K562 (cell line): ENCODE data around the gene SUFU. TPM values are rescaled to one million over a fixed set of nuclear protein-coding genes. Genes with fewer than 3 reads are reported as not detected.
A peak's percentile ranks its signal among the peaks of the same experiment; 100 is the strongest.

Experiments
- ATAC-seq: fragments of 200-7000 bp; cut with Tn5 transposase; 3 replicates; pipeline ENCODE4 v1.9.1; 2020; ENCODE audit warnings: moderate library complexity
- BruUV-seq: library from RNA; stranded (reverse); fragments of 400-500 nt; replicated peaks from 2 replicates; lab custom pipeline; 2021; lab: Mats Ljungman, UMichigan
- CTCF ChIA-PET: fragments of 300-600 bp; formaldehyde crosslinking; extraction: SDS; loops from one replicate; lab custom pipeline; 2021; ENCODE audit warnings: low intra/inter-chr PET ratio; lab: Yijun Ruan, JAX
- POLR2A ChIA-PET: fragments of 300-600, 350-650 bp; sonication (Branson Sonifier 250); formaldehyde crosslinking; extraction: SDS; loops from one replicate; lab custom pipeline; 2021; ENCODE audit warnings: antibody characterized with exemption, inconsistent platforms; lab: Yijun Ruan, JAX
- DNase-seq, 4 experiments: peaks; one replicate each; pipeline versions ENCODE4 v3.0.0 to v3.0.0-alpha.2; 2011 to 2018; ENCODE audit warnings: low spot score in 3 of 4, mixed read lengths in 3 of 4; ENCODE audit errors: extremely low read depth in 1 of 4
- FAIRE-seq: peaks from 2 replicates; lab custom pipeline; 2011; peaks lifted over from hg19 to GRCh38; lab: Jason Lieb, UNC
- H2AFZ ChIP-seq: 2 replicates; pipeline ENCODE4 v1.6.0; 2011; ENCODE audit warnings: low read depth, low read length, control low read depth, inconsistent platforms
- H3K27ac ChIP-seq: fragments of 200-600 bp; 3 replicates; pipeline ENCODE4 v1.8.0; 2011; ENCODE audit warnings: low read depth, mild to moderate bottlenecking, control low read depth, inconsistent platforms, low read length, moderate library complexity, mixed read lengths; ENCODE audit errors: extremely low read depth
- H3K27me3 ChIP-seq, 2 experiments: fragments of 300-600 bp in 1 of 2; 2 replicates in 1 of 2; 3 replicates in 1 of 2; pipeline versions ENCODE4 v1.6.0 to v1.8.0; 2011; ENCODE audit warnings: inconsistent platforms in 2 of 2, low read length in 2 of 2, mild to moderate bottlenecking in 1 of 2, mixed read lengths in 1 of 2, moderate library complexity in 1 of 2; ENCODE audit not compliant: control insufficient read depth in 2 of 2, insufficient read depth in 2 of 2
- H3K36me3 ChIP-seq: fragments of 300-600 bp; 3 replicates; pipeline ENCODE4 v1.8.0; 2011; ENCODE audit warnings: mild to moderate bottlenecking, low read length, inconsistent platforms; ENCODE audit not compliant: control insufficient read depth, insufficient read depth
- H3K4me1 ChIP-seq, 2 experiments: fragments of 200-600 bp in 1 of 2; replicated peaks in 1 of 2; 2 replicates in 1 of 2; 3 replicates in 1 of 2; pipeline versions ENCODE4 v1.5.1 to v1.8.0; 2011; ENCODE audit warnings: inconsistent platforms in 2 of 2, low read length in 2 of 2, mild to moderate bottlenecking in 1 of 2, mixed read lengths in 1 of 2, moderate library complexity in 1 of 2; ENCODE audit not compliant: control insufficient read depth in 2 of 2, insufficient read depth in 2 of 2
- H3K4me2 ChIP-seq: 2 replicates; pipeline ENCODE4 v1.6.1; 2011; ENCODE audit warnings: low read length, control low read depth, inconsistent platforms, mixed read lengths; ENCODE audit not compliant: insufficient read depth
- H3K4me3 ChIP-seq: fragments of 200-600 bp; sonication (generic), shearing (Covaris generic); 2 replicates; pipeline ENCODE4 v1.5.1; 2016; ENCODE audit warnings: control low read depth, inconsistent platforms
- H3K79me2 ChIP-seq: fragments of 200-600 bp; 3 replicates; pipeline ENCODE4 v1.8.0; 2011; ENCODE audit warnings: low read length, inconsistent platforms; ENCODE audit not compliant: control insufficient read depth, insufficient read depth
- H3K9ac ChIP-seq, 2 experiments: 2 replicates each; pipeline versions ENCODE4 v1.6.0 to v1.6.1; 2011; ENCODE audit warnings: low read depth in 2 of 2, low read length in 2 of 2, control low read depth in 1 of 2, inconsistent platforms in 1 of 2, mild to moderate bottlenecking in 1 of 2, mixed read lengths in 1 of 2; ENCODE audit not compliant: insufficient read depth in 1 of 2
- H3K9me1 ChIP-seq: one replicate; pipeline ENCODE4 v1.6.0; 2011; ENCODE audit warnings: inconsistent platforms, mild to moderate bottlenecking, low read length, moderate library complexity; ENCODE audit not compliant: control insufficient read depth, insufficient read depth
- H3K9me3 ChIP-seq: replicated peaks from 2 replicates; pipeline ENCODE4 v1.5.1; 2011; ENCODE audit warnings: low read depth, low read length, inconsistent platforms; ENCODE audit not compliant: control insufficient read depth, insufficient read depth
- H4K20me1 ChIP-seq: replicated peaks from 2 replicates; pipeline ENCODE4 v1.6.1; 2011; ENCODE audit warnings: low read length, inconsistent platforms, mixed read lengths; ENCODE audit not compliant: control insufficient read depth, insufficient read depth
- CREM ChIP-seq: IDR thresholded peaks from 2 replicates; pipeline ENCODE4 v1.6.1; 2014; ENCODE audit warnings: antibody characterized with exemption, low read depth
- GABPA ChIP-seq: fragments of 200-800 bp; sonication (Bioruptor generic); conservative IDR thresholded peaks from 2 replicates; pipeline ENCODE4 v1.6.1; 2016; ENCODE audit warnings: low read depth, missing genetic modification characterization, missing compliant biosample characterization
- KDM1A ChIP-seq, 2 experiments: fragments of 450-650 bp; IDR thresholded peaks; 2 replicates each; pipeline ENCODE4 v1.6.1; 2016; ENCODE audit warnings: mild to moderate bottlenecking in 2 of 2
- MAFF ChIP-seq: IDR thresholded peaks from 2 replicates; pipeline ENCODE4 v1.6.1; 2012; ENCODE audit warnings: low read length, improper control_type of control experiment
- RCOR1 ChIP-seq, 2 experiments: IDR thresholded peaks; 2 replicates each; pipeline ENCODE4 v1.6.1; 2012; ENCODE audit warnings: low read depth in 2 of 2, low read length in 2 of 2, borderline replicate concordance in 1 of 2, improper control_type of control experiment in 1 of 2
- ZNF384 ChIP-seq: IDR thresholded peaks from 2 replicates; pipeline ENCODE4 v1.6.1; 2012; ENCODE audit warnings: low read depth, low read length, improper control_type of control experiment
- ZNF431 ChIP-seq: sonication (generic); formaldehyde crosslinking; IDR thresholded peaks from 2 replicates; pipeline ENCODE4 v1.8.0; 2022; ENCODE audit warnings: mild to moderate bottlenecking, missing genetic modification reagents
- ZNF561 ChIP-seq: fragments of 450-650 bp; formaldehyde crosslinking; conservative IDR thresholded peaks from 2 replicates; pipeline ENCODE4 v1.4.0; 2020; ENCODE audit warnings: mild to moderate bottlenecking, moderate library complexity
- WGBS: fragments of 100-300 bp; shearing (Covaris generic); methylation state at CpG from one replicate; pipeline ENCODE4 v1.1.6; 2016; ENCODE audit warnings: low coverage, mixed read lengths; ENCODE audit not compliant: insufficient coverage; ENCODE audit errors: missing lambda C conversion rate; 5-methylcytosine and 5-hydroxymethylcytosine counted together
- in situ Hi-C: fragments of 300-500 bp; cut with MboI; formaldehyde crosslinking; loops from 4 replicates; pipeline ENCODE4 v1.15.0; 2018; ENCODE audit warnings: inconsistent platforms, mixed read lengths
- intact Hi-C: fragments of 100-400 bp; cut with micrococcal nuclease; formaldehyde crosslinking; loops from 2 replicates; pipeline ENCODE4 v1.14.2; 2022
- polyA plus RNA-seq, 8 experiments: library from polyadenylated mRNA; depleted of rRNA in 4 of 8; stranded (reverse) in 5 of 8; unstranded in 3 of 8; fragments of >200 nt; fragmentation: Nextera tagmentation in 2 of 8; fragmentation: Illumina TruSeq in 1 of 8; extraction: Ambion mirVana in 2 of 8; extraction: Trizol in 1 of 8; gene quantifications; 2 replicates each; pipeline versions ENCODE4 v1.2.1 to v1.2.3, GENCODE V29; 2011 to 2014; ENCODE audit warnings: inconsistent platforms in 1 of 8, missing spikeins in 1 of 8
- total RNA-seq, 7 experiments: library from RNA; depleted of rRNA in 6 of 7; stranded (reverse); fragments of >200 nt in 6 of 7; fragmentation: Illumina TruSeq in 2 of 7; extraction: Trizol in 2 of 7; gene quantifications; 2 replicates each; pipeline versions ENCODE4 v1.2.1 to v1.2.3, GENCODE V29; 2011 to 2021; ENCODE audit warnings: low replicate concordance in 1 of 7

The SUFU gene
- total and polyA plus RNA-seq, 9 of the 15 experiments (the other 6 are each of a cell fraction or from before 2014, with no cell fraction given): 0.59 to 6.3 (median 0.82) TPM

DNA sequence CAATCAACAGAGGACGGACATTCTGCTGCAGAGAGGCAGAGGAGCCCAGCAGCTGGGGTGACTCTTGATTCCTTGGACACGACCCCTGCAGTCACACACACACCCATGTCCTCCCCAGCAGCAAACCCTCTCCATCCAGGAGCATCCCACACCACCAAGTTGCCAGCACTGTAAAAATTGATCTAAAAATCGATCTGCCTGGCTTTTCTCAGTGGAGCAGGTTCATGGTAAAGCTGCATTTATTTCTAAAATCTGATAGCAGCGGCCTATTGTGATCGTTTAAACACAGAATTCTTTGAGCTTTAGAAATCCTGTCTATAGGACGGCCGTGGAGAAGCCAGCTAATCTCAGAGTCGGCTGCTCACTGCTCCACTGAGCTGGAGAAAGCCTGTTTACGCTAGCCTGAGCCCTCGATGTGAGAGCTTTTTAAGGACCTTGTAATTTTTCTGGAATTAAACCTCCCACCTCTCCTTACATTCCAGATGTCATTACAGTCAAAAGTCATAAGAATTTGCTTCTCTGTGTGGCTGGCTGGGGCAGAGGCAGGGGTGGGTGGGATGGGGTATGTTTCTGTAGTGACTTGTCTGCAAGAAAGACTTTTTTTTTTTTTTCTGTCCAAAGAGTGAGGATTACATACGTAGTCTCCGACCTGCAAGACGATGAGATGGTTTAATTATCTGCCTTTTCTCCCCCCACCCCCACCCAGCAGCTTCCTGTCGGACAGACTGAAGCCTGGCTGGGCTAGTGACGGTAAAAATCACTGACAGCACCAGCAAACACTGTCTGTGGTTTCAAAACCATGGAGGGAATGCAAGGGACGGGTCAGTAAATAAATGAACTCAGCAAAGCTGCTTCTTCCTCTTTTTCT is 172.1 kb downstream of the SUFU start (continued):
- TF ChIP-seq MAFF (peak; percentile 14; the same call in 1 of the 2 replicates), RCOR1 (IDR thresholded peaks at IDR 0.05; ENCODE audit: borderline replicate concordance in 1 of 2, low read depth in 2 of 2, low read length in 2 of 2) (peak in 1 of 2 experiments; percentile 81; a peak in 2 of 4 replicates), ZNF561 (CRISPR knock-in tag) (no peak), KDM1A (IDR thresholded peaks at IDR 0.05) (peak in 1 of 2 experiments; percentile 21; a peak in 2 of 4 replicates), CREM (0 out of 2 replicates have a peak, but pooled peaks have one; percentile 31)
- TF ChIP-seq, all 486 proteins: peak for 10

GRCh38 chr10:102676534-102677315 is 173.0 kb downstream of the SUFU start:
- Histone ChIP-seq H3K9ac (no peak overlapping the region), H2AFZ (no peak overlapping the region), H4K20me1 (no peaks in the 10 kb centered on the region), H3K4me3 (no peak overlapping the region), H3K9me1 (no peaks in the 10 kb centered on the region), H3K4me2 (no peak overlapping the region), H3K4me1 (peaks cover 26 to 29% of the 10 kb centered on the region in 2 experiments), H3K27ac (no peak overlapping the region), H3K27me3 (no peaks in the 10 kb centered on the region), H3K36me3 (no peaks in the 10 kb centered on the region), H3K9me3 (no peaks in the 10 kb centered on the region), H3K79me2 (no peaks in the 10 kb centered on the region)
- WGBS: 75% methylated on average over 6 of the region's 9 CpGs
- BruUV-seq: no TSS peak
- intact Hi-C loops (no loop called here), in situ Hi-C loops (no loop called here)
- DNase-seq (no peak), ATAC-seq (no peak), FAIRE-seq (no peak)
- TF ChIP-seq ZNF384: 0 out of 2 replicates have a peak, but pooled peaks have one; percentile 67
- 0 out of 2 replicates have a peak, but pooled peaks have one; percentile 5 for TF ChIP-seq GABPA (tag)
- TF ChIP-seq ZNF431 (CRISPR knock-in tag): no peak
- POLR2A ChIA-PET: interaction anchor here (0.6 to 1.3 kb wide), 3 partner anchors 11 to 1029 kb away, joined by 3 to 4 read pairs (median 3); no protein-coding TSS in a partner anchor
- CTCF ChIA-PET: no interaction called here
